A673 (cell line): ENCODE results near the gene PHKB. TPM values are rescaled to one million over a fixed set of nuclear protein-coding genes. Genes with fewer than 3 reads are reported as not detected.
"Not testable (repeated sequence)": the region's sequence is repeated elsewhere in the genome, so short reads cannot be mapped to it uniquely, and the experiment has no call there.

ENCODE experiments used
- BruUV-seq: library from RNA; stranded (reverse); fragments of 400-500 nt; replicated peaks from 2 replicates; lab custom pipeline; 2021; lab: Mats Ljungman, UMichigan
- CTCF ChIA-PET: fragments of 300-600 bp; sonication (Branson Sonifier 250); formaldehyde crosslinking; loops from one replicate; lab custom pipeline; 2022; ENCODE audit warnings: antibody characterized with exemption; lab: Charles Lee
- POLR2A ChIA-PET: fragments of 300-600 bp; sonication (Branson Sonifier 250); formaldehyde crosslinking; loops from one replicate; lab custom pipeline; 2022; ENCODE audit warnings: antibody characterized with exemption; ENCODE audit not compliant: low non-redundant PET; lab: Charles Lee
- DNase-seq: peaks from one replicate; pipeline ENCODE4 v3.0.0-alpha.2; 2015; ENCODE audit warnings: low spot score
- H3K27ac ChIP-seq: fragments of 200-600 bp; sonication (generic); 2 replicates; pipeline ENCODE4 v1.5.1; 2016; ENCODE audit warnings: mixed run types, low read depth, mild to moderate bottlenecking, mixed read lengths, antibody characterized with exemption, low read length; ENCODE audit not compliant: poor library complexity, severe bottlenecking
- H3K27me3 ChIP-seq: fragments of 200-600 bp; sonication (generic); replicated peaks from 2 replicates; pipeline ENCODE4 v1.6.1; 2017; ENCODE audit warnings: mixed run types, low read depth, mild to moderate bottlenecking, mixed read lengths, antibody characterized with exemption, low read length; ENCODE audit not compliant: insufficient read depth, poor library complexity
- H3K36me3 ChIP-seq: fragments of 200-600 bp; sonication (generic); 2 replicates; pipeline ENCODE4 v1.6.1; 2016; ENCODE audit warnings: mixed run types, mild to moderate bottlenecking, mixed read lengths, antibody characterized with exemption, low read length; ENCODE audit not compliant: insufficient read depth, poor library complexity, severe bottlenecking
- H3K4me1 ChIP-seq: fragments of 200-600 bp; sonication (generic); 2 replicates; pipeline ENCODE4 v1.6.1; 2017; ENCODE audit warnings: mixed run types, mild to moderate bottlenecking, mixed read lengths, antibody characterized with exemption, low read length; ENCODE audit not compliant: insufficient read depth, poor library complexity, severe bottlenecking
- H3K4me3 ChIP-seq: fragments of 200-600 bp; sonication (generic); 2 replicates; pipeline ENCODE4 v1.5.1; 2016; ENCODE audit warnings: low read depth, mixed run types, mild to moderate bottlenecking, mixed read lengths, low read length; ENCODE audit not compliant: poor library complexity, severe bottlenecking
- H3K9me3 ChIP-seq: fragments of 200-600 bp; sonication (generic); 2 replicates; pipeline ENCODE4 v1.6.1; 2016; ENCODE audit warnings: mixed run types, low read depth, mild to moderate bottlenecking, mixed read lengths, antibody characterized with exemption, low read length; ENCODE audit not compliant: poor library complexity, severe bottlenecking
- CTCF ChIP-seq: fragments of 300-800, 200-600 bp; sonication (generic); conservative IDR thresholded peaks from 2 replicates; pipeline ENCODE4 v1.5.1; 2017; ENCODE audit warnings: low read depth, mild to moderate bottlenecking, antibody characterized with exemption, low read length, moderate library complexity, mixed read lengths
- EZH2 ChIP-seq: fragments of 200-600 bp; sonication (generic); IDR thresholded peaks from 2 replicates; pipeline ENCODE4 v1.6.1; 2017; ENCODE audit warnings: borderline replicate concordance, low read depth, mild to moderate bottlenecking, mixed read lengths, antibody characterized with exemption, low read length; ENCODE audit not compliant: poor library complexity, severe bottlenecking
- intact Hi-C: fragments of 100-400 bp; cut with micrococcal nuclease; formaldehyde crosslinking; loops from one replicate; pipeline ENCODE4 v1.10.0; 2022; ENCODE audit not compliant: unreplicated experiment
- total RNA-seq: library from RNA; stranded (reverse); gene quantifications from 2 replicates; pipeline ENCODE4 v1.2.3, GENCODE V29; 2021

PHKB gene
- total RNA-seq, 1 experiment from 2014 or later: 50.6 TPM

DNA sequence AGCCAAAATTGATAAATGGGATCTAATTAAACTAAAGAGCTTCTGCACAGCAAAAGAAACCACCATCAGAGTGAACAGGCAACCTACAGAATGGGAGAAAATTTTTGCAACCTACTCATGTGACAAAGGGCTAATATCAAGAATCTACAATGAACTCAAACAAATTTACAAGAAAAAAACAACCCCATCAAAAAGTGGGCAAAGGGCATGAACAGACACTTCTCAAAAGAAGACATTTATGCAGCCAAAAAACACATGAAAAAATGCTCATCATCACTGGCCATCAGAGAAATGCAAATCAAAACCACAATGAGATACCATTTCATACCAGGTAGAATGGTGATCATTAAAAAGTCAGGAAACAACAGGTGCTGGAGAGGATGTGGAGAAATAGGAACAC lies 18.2 kb upstream of the PHKB start:
- POLR2A ChIA-PET, BruUV-seq, H3K9me3 ChIP-seq: not testable (repeated sequence)

GRCh38 chr16:47446431-47446830 lies 14.7 kb upstream of the PHKB start:
- TF ChIP-seq CTCF: no peak
- TF ChIP-seq EZH2: no peak
- H3K27me3 ChIP-seq: no peaks in the 10 kb centered on the region
- intact Hi-C loops: no loop called here
- H3K36me3 ChIP-seq: peaks cover 6% of the 10 kb centered on the region
- ChIA-PET POLR2A (no interaction called here), CTCF (no interaction called here)
- H3K4me1 ChIP-seq: no peaks in the 10 kb centered on the region
- no peak for DNase-seq
- H3K4me3 ChIP-seq: no peak overlapping the region
- H3K9me3 ChIP-seq: no peaks in the 10 kb centered on the region
- no TSS peak for BruUV-seq
- H3K27ac ChIP-seq: no peak overlapping the region

More for the DNA sequence above, 18.2 kb upstream of the PHKB start:
- H3K36me3 ChIP-seq, CTCF ChIA-PET, intact Hi-C loops, H3K4me1 ChIP-seq, H3K27ac ChIP-seq, H3K4me3 ChIP-seq, H3K27me3 ChIP-seq, DNase-seq: not testable (repeated sequence)

DNA sequence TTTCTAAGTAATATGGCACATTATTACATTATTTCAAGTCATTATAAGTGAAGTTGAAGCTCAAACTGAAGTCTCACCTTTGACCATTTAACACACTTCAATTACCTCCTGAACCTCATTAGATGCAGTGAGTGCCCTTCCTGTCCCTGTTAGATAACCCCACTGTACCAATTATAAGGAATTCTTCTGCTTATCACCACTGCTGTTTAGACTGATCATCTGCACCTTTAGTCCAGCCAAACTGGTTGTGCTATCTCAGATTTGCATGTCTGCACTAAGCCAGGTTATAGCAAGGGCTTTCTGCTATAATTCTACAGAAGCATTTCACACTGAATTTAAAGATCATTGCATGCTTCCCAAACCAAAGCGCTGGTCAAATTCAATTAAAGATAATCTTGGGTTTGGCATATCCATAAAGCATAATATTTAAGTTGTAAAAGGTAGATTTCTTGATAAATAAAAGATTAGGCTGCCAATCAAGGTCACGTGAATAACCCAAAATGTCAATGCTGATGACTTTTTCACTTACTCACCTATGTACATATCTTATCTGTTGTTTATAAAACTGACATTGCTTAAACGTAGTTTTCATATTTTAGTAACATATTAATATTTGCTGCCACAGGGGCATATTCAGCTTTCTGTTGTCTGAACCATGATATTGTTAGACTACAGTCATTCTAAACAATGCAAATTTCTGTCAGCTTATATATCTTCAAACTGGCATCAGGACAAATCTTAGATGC lies 12.1 kb upstream of the PHKB start:
- Histone ChIP-seq H3K36me3 (peaks cover 28% of the 10 kb centered on the region), H3K27ac (no peak overlapping the region), H3K4me1 (no peaks in the 10 kb centered on the region), H3K9me3 (no peaks in the 10 kb centered on the region), H3K4me3 (no peak overlapping the region), H3K27me3 (no peaks in the 10 kb centered on the region)
- BruUV-seq: no TSS peak
- ChIA-PET CTCF (interaction anchor here (0.5 kb wide), 1 partner anchor 486 kb away, joined by 4 read pairs; no protein-coding TSS in a partner anchor), POLR2A (interaction anchor here (0.5 kb wide), 1 partner anchor 24 kb away, joined by 3 read pairs; no protein-coding TSS in a partner anchor)
- DNase-seq: no peak
- intact Hi-C loops: no loop called here
- TF ChIP-seq CTCF (no peak), EZH2 (no peak)
